Endothelial cell of umbilical vein (primary cell): ENCODE measurements around the gene TUBG2. TPM values are rescaled to one million over a fixed set of nuclear protein-coding genes. Genes with fewer than 3 reads are reported as not detected.

Experiments used
- BruUV-seq: library from RNA; stranded (reverse); fragments of 400-500 nt; replicated peaks from 2 replicates; lab custom pipeline; 2021; lab: Mats Ljungman, UMichigan
- CTCF ChIA-PET: fragments of 300-600, 350-600 bp; sonication (Branson Sonifier 250); formaldehyde crosslinking; loops from one replicate; lab custom pipeline; 2021; ENCODE audit warnings: antibody characterized with exemption, inconsistent platforms; lab: Charles Lee
- POLR2A ChIA-PET: fragments of 300-600, 350-600 bp; sonication (Branson Sonifier 250); formaldehyde crosslinking; loops from one replicate; lab custom pipeline; 2021; ENCODE audit warnings: antibody characterized with exemption, inconsistent platforms; lab: Charles Lee
- DNase-seq: peaks from one replicate; pipeline ENCODE4 v3.0.0-alpha.2; 2011; ENCODE audit warnings: low read depth, low spot score
- FAIRE-seq: peaks from 2 replicates; lab custom pipeline; 2011; peaks lifted over from hg19 to GRCh38; lab: Jason Lieb, UNC
- H2AFZ ChIP-seq: 2 replicates; pipeline ENCODE4 v1.6.0; 2012; ENCODE audit warnings: low read depth, low read length, control low read depth, inconsistent platforms
- H3K27ac ChIP-seq: 2 replicates; pipeline ENCODE4 v1.5.1; 2011; ENCODE audit warnings: low read depth, mild to moderate bottlenecking, control low read depth, low read length, moderate library complexity; ENCODE audit not compliant: insufficient read depth
- H3K27me3 ChIP-seq, 2 experiments: 2 replicates each; pipeline versions ENCODE4 v1.6.0 to v1.6.1; 2011; ENCODE audit warnings: low read length in 2 of 2, mixed read lengths in 1 of 2; ENCODE audit not compliant: control insufficient read depth in 2 of 2, insufficient read depth in 2 of 2
- H3K36me3 ChIP-seq, 2 experiments: 2 replicates in 1 of 2; 3 replicates in 1 of 2; pipeline ENCODE4 v1.5.1; 2011; ENCODE audit warnings: low read length in 2 of 2, mild to moderate bottlenecking in 1 of 2, moderate library complexity in 1 of 2; ENCODE audit not compliant: control insufficient read depth in 2 of 2, insufficient read depth in 2 of 2; ENCODE audit errors: extremely low read depth in 1 of 2
- H3K4me1 ChIP-seq: 3 replicates; pipeline ENCODE4 v1.5.1; 2011; ENCODE audit warnings: mild to moderate bottlenecking, low read length; ENCODE audit not compliant: control insufficient read depth, insufficient read depth; ENCODE audit errors: extremely low read depth
- H3K4me2 ChIP-seq: 2 replicates; pipeline ENCODE4 v1.6.1; 2011; ENCODE audit warnings: low read length, control low read depth, mixed read lengths; ENCODE audit not compliant: insufficient read depth
- H3K4me3 ChIP-seq, 3 experiments: fragments of 200-600 bp in 1 of 3; sonication (generic), shearing (Covaris generic) in 1 of 3; replicated peaks in 1 of 3; 2 replicates each; pipeline ENCODE4 v1.5.1; 2011 to 2016; ENCODE audit warnings: control low read depth in 3 of 3, low read length in 3 of 3, mild to moderate bottlenecking in 2 of 3, inconsistent platforms in 1 of 3, low read depth in 1 of 3, moderate library complexity in 1 of 3; ENCODE audit not compliant: insufficient read depth in 1 of 3
- H3K79me2 ChIP-seq: 2 replicates; pipeline ENCODE4 v1.6.0; 2012; ENCODE audit warnings: low read length, inconsistent platforms; ENCODE audit not compliant: control insufficient read depth, insufficient read depth
- H3K9ac ChIP-seq: replicated peaks from 2 replicates; pipeline ENCODE3; 2011; ENCODE audit warnings: low read length, control low read depth; ENCODE audit not compliant: insufficient read depth; ENCODE audit errors: extremely low read depth
- H3K9me1 ChIP-seq: replicated peaks from 3 replicates; pipeline ENCODE4 v1.6.0; 2011; ENCODE audit warnings: mild to moderate bottlenecking, low read length; ENCODE audit not compliant: control insufficient read depth, insufficient read depth; ENCODE audit errors: extremely low read depth
- H3K9me3 ChIP-seq: replicated peaks from 2 replicates; pipeline ENCODE4 v1.5.1; 2012; ENCODE audit warnings: low read length, inconsistent platforms; ENCODE audit not compliant: control insufficient read depth, insufficient read depth
- H4K20me1 ChIP-seq: replicated peaks from 2 replicates; pipeline ENCODE3; 2011; ENCODE audit warnings: mild to moderate bottlenecking, low read length; ENCODE audit not compliant: control insufficient read depth, insufficient read depth; ENCODE audit errors: extremely low read depth
- EZH2 ChIP-seq: IDR thresholded peaks from 2 replicates; pipeline ENCODE4 v1.6.1; 2012; ENCODE audit warnings: borderline replicate concordance, low read depth, mild to moderate bottlenecking, moderate library complexity, low read length, inconsistent platforms; ENCODE audit not compliant: severe bottlenecking
- FOS ChIP-seq: IDR thresholded peaks from 2 replicates; pipeline ENCODE4 v1.6.1; 2011; ENCODE audit warnings: mild to moderate bottlenecking, low read length, moderate library complexity, borderline replicate concordance; ENCODE audit not compliant: insufficient read depth
- GATA2 ChIP-seq: IDR thresholded peaks from 2 replicates; pipeline ENCODE4 v1.7.0; 2011; ENCODE audit warnings: low read depth, mild to moderate bottlenecking, moderate library complexity, mixed read lengths, low read length; ENCODE audit not compliant: insufficient read length, insufficient read depth
- JUN ChIP-seq: IDR thresholded peaks from 2 replicates; pipeline ENCODE4 v1.6.1; 2011; ENCODE audit warnings: borderline replicate concordance, low read depth; ENCODE audit not compliant: insufficient read length, insufficient read depth
- MYC ChIP-seq: IDR thresholded peaks from one replicate; pipeline ENCODE4 v1.6.1; 2011; ENCODE audit warnings: mild to moderate bottlenecking, low read depth, low read length
- POLR2A ChIP-seq: IDR thresholded peaks from 2 replicates; pipeline ENCODE4 v1.6.1; 2012; ENCODE audit warnings: low read depth, mild to moderate bottlenecking, control low read depth, low read length
- POLR2AphosphoS5 ChIP-seq: IDR thresholded peaks from 2 replicates; pipeline ENCODE4 v1.6.1; 2012; ENCODE audit warnings: low read depth, mild to moderate bottlenecking, control low read depth, low read length, moderate library complexity; ENCODE audit not compliant: insufficient read depth
- dilution Hi-C: fragments of 300-500 bp; cut with MboI; formaldehyde crosslinking; loops from one replicate; pipeline ENCODE4 v1.15.0; 2019; ENCODE audit warnings: low sequenced_read_pairs; ENCODE audit not compliant: extremely low pct_ligation_motif_present
- intact Hi-C: fragments of 100-400 bp; cut with micrococcal nuclease; formaldehyde crosslinking; loops from one replicate; pipeline ENCODE4 v1.10.0; 2022
- polyA plus RNA-seq, 4 experiments: library from polyadenylated mRNA; depleted of rRNA in 3 of 4; stranded (reverse) in 3 of 4; unstranded in 1 of 4; fragments of >200 nt; gene quantifications; 2 replicates each; pipeline versions ENCODE4 v1.2.1 to v1.2.3, GENCODE V29; 2011 to 2012; ENCODE audit warnings: missing spikeins in 1 of 4
- total RNA-seq: library from RNA; stranded (reverse); gene quantifications from 2 replicates; pipeline ENCODE4 v1.2.3, GENCODE V29; 2021
- TF ChIP-seq, protein P1 (sequence below), 2 donors: IDR thresholded peaks; 1 replicate in 1 of 2; 2 replicates in 1 of 2; pipeline ENCODE4 v1.5.1; 2011; ENCODE audit warnings: low read length in 2 of 2, mild to moderate bottlenecking in 2 of 2, moderate library complexity in 2 of 2, control low read depth in 1 of 2, inconsistent platforms in 1 of 2, low read depth in 1 of 2; ENCODE audit not compliant: insufficient read depth in 1 of 2; ENCODE audit errors: extremely low read depth in 1 of 2
- TF ChIP-seq, protein P2 (sequence below): IDR thresholded peaks from 2 replicates; pipeline ENCODE4 v1.6.1; 2011; ENCODE audit not compliant: insufficient read depth, insufficient read length

The TUBG2 gene
- total and polyA plus RNA-seq, 2 donors (not counting 3 experiments of a cell fraction or from before 2014, with no cell fraction given): 13.2 to 17.7 TPM

DNA sequence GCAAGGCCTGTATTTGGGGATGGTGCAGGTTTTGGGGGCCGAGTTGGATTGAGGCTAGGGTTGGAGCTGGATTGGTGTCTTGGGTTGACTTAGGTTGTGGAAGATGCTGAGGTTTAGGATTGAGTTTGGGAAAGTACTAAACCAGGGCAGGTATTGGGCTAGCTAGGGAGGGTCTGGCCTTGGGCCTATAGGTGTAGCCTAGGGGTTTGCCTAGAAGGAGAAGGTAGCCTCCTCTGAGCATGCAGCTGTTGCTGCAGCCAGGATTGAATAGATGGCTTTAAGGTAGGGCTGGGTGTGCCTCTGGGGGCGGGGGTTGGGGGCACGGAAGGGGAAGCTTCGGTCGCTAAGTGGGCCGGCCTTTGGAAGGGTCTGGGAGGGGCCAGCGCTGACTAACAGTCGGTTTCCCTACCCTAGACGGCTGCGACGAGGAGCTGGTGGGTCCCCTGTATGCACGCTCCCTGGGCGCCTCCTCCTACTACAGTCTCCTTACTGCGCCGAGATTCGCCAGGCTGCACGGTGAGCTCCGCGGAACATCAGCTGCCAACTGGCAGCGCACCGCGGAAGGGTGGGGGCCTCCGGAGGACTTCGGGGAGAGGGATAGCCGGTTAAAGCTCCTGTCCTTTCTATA, 24.4 kb downstream of the TUBG2 start:
- Histone ChIP-seq H3K4me3 (peak overlapping the region in 2 of 3 experiments; percentile 7 to 48), H3K4me1 (peaks cover 31% of the 10 kb centered on the region), H4K20me1 (no peaks in the 10 kb centered on the region), H3K36me3 (no peaks in the 10 kb centered on the region), H3K27ac (no peak overlapping the region), H3K9me1 (no peaks in the 10 kb centered on the region), H3K79me2 (no peaks in the 10 kb centered on the region), H3K4me2 (peak overlapping the region; percentile 86), H3K9me3 (no peaks in the 10 kb centered on the region), H3K9ac (no peak overlapping the region), H2AFZ (no peak overlapping the region), H3K27me3 (peaks cover 0 to 20% of the 10 kb centered on the region in 2 experiments)
- intact Hi-C loops: no loop called here
- dilution Hi-C loops: no loop called here
- POLR2A ChIA-PET: interaction anchor here (0.6 kb wide), 1 partner anchor 267 kb away, joined by 4 read pairs; no protein-coding TSS in a partner anchor
- no peak for FAIRE-seq
- CTCF ChIA-PET: interaction anchor here (0.7 to 2.7 kb wide), 14 partner anchors 9 to 314 kb away, joined by 3 to 57 read pairs (median 4); partner anchors contain the start of genes BECN1, PSMC3IP, RETREG3 and RPL27
- peak; percentile 32 for DNase-seq
- BruUV-seq: no TSS peak
- TF ChIP-seq FOS (no peak), MYC (no peak), JUN (no peak), POLR2A (no peak), GATA2 (no peak), POLR2AphosphoS5 (no peak), EZH2 (peak; percentile 59)
- TF ChIP-seq, protein P1, sequence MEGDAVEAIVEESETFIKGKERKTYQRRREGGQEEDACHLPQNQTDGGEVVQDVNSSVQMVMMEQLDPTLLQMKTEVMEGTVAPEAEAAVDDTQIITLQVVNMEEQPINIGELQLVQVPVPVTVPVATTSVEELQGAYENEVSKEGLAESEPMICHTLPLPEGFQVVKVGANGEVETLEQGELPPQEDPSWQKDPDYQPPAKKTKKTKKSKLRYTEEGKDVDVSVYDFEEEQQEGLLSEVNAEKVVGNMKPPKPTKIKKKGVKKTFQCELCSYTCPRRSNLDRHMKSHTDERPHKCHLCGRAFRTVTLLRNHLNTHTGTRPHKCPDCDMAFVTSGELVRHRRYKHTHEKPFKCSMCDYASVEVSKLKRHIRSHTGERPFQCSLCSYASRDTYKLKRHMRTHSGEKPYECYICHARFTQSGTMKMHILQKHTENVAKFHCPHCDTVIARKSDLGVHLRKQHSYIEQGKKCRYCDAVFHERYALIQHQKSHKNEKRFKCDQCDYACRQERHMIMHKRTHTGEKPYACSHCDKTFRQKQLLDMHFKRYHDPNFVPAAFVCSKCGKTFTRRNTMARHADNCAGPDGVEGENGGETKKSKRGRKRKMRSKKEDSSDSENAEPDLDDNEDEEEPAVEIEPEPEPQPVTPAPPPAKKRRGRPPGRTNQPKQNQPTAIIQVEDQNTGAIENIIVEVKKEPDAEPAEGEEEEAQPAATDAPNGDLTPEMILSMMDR (IDR thresholded peaks at IDR 0.05; ENCODE audit: extremely low read depth in 1 of 2, insufficient read depth in 1 of 2, low read depth in 1 of 2, low read length in 2 of 2): no peak
- TF ChIP-seq, protein P2, sequence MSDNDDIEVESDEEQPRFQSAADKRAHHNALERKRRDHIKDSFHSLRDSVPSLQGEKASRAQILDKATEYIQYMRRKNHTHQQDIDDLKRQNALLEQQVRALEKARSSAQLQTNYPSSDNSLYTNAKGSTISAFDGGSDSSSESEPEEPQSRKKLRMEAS: no peak
